H1 (cell line): ENCODE results near the gene TSSK6. TPM values are rescaled to one million over a fixed set of nuclear protein-coding genes. Genes with fewer than 3 reads are reported as not detected.

Experiments
- CTCF ChIA-PET: fragments of 300-600 bp; sonication (Branson Sonifier 250); formaldehyde crosslinking; loops from one replicate; lab custom pipeline; 2021; ENCODE audit not compliant: partially characterized antibody; lab: Charles Lee
- POLR2A ChIA-PET: fragments of 300-600 bp; sonication (Branson Sonifier 250); formaldehyde crosslinking; loops from one replicate; lab custom pipeline; 2021; ENCODE audit warnings: inconsistent platforms; ENCODE audit not compliant: partially characterized antibody; lab: Charles Lee
- DNase-seq, 2 experiments: peaks; one replicate each; pipeline versions ENCODE4 v3.0.0 to v3.0.0-alpha.2; 2010 to 2022; ENCODE audit warnings: low spot score in 2 of 2, low read depth in 1 of 2, mixed read lengths in 1 of 2
- FAIRE-seq: peaks from 2 replicates; lab custom pipeline; 2011; peaks lifted over from hg19 to GRCh38; lab: Jason Lieb, UNC
- H2AFZ ChIP-seq: 2 replicates; pipeline ENCODE4 v1.8.1; 2012; ENCODE audit warnings: low read length, inconsistent platforms
- H2AK5ac ChIP-seq: 2 replicates; pipeline ENCODE4 v1.6.1; 2013; ENCODE audit warnings: low read depth, low read length
- H2BK120ac ChIP-seq: replicated peaks from 2 replicates; pipeline ENCODE3; 2013; ENCODE audit warnings: low read depth, low read length, inconsistent platforms
- H2BK12ac ChIP-seq: 2 replicates; pipeline ENCODE4 v1.6.1; 2013; ENCODE audit warnings: low read depth, low read length
- H2BK15ac ChIP-seq: 2 replicates; pipeline ENCODE4 v1.6.1; 2013; ENCODE audit warnings: low read length
- H2BK20ac ChIP-seq: 2 replicates; pipeline ENCODE4 v1.6.1; 2013; ENCODE audit warnings: low read length
- H2BK5ac ChIP-seq: 2 replicates; pipeline ENCODE4 v1.6.1; 2013; ENCODE audit warnings: low read depth, low read length
- H3K14ac ChIP-seq: 2 replicates; pipeline ENCODE4 v1.6.1; 2013; ENCODE audit warnings: inconsistent platforms; ENCODE audit not compliant: insufficient read length
- H3K18ac ChIP-seq: 2 replicates; pipeline ENCODE4 v1.6.1; 2013; ENCODE audit warnings: low read length; ENCODE audit errors: extremely low read depth
- H3K23ac ChIP-seq: 2 replicates; pipeline ENCODE4 v1.6.1; 2013; ENCODE audit warnings: inconsistent platforms; ENCODE audit not compliant: insufficient read length
- H3K23me2 ChIP-seq: 2 replicates; pipeline ENCODE4 v1.6.1; 2013; ENCODE audit warnings: low read depth, low read length
- H3K27ac ChIP-seq: 2 replicates; pipeline ENCODE4 v1.6.1; 2011; ENCODE audit warnings: low read depth, low read length, inconsistent platforms
- H3K27me3 ChIP-seq, 4 experiments: replicated peaks in 1 of 4; 1 replicate in 1 of 4; 2 replicates in 3 of 4; pipeline versions ENCODE4 v1.6.1 to v1.8.1; 2011 to 2013; ENCODE audit warnings: low read length in 3 of 4, mild to moderate bottlenecking in 3 of 4, inconsistent platforms in 2 of 4, mixed read lengths in 2 of 4, moderate library complexity in 1 of 4; ENCODE audit not compliant: control insufficient read depth in 3 of 4, insufficient read depth in 3 of 4; ENCODE audit errors: extremely low read depth in 1 of 4
- H3K36me3 ChIP-seq, 4 experiments: 2 replicates each; pipeline versions ENCODE4 v1.6.1 to v1.8.1; 2011 to 2013; ENCODE audit warnings: mild to moderate bottlenecking in 4 of 4, low read length in 3 of 4, moderate library complexity in 2 of 4, control low read depth in 1 of 4, inconsistent platforms in 1 of 4; ENCODE audit not compliant: insufficient read depth in 4 of 4, control insufficient read depth in 2 of 4
- H3K4ac ChIP-seq: replicated peaks from 2 replicates; pipeline ENCODE3; 2013; ENCODE audit warnings: low read length, low read depth, mixed read lengths, inconsistent platforms; ENCODE audit not compliant: insufficient read length
- H3K4me1 ChIP-seq, 4 experiments: replicated peaks in 1 of 4; 1 replicate in 1 of 4; 2 replicates in 3 of 4; pipeline versions ENCODE4 v1.6.1 to v1.8.1; 2011 to 2013; ENCODE audit warnings: low read length in 3 of 4, inconsistent platforms in 2 of 4, mixed read lengths in 1 of 4; ENCODE audit not compliant: insufficient read depth in 4 of 4, control insufficient read depth in 3 of 4
- H3K4me2 ChIP-seq, 2 experiments: 2 replicates each; pipeline versions ENCODE4 v1.6.1 to v1.8.1; 2011 to 2013; ENCODE audit warnings: low read depth in 2 of 2, low read length in 2 of 2, control low read depth in 1 of 2, inconsistent platforms in 1 of 2, mild to moderate bottlenecking in 1 of 2; ENCODE audit not compliant: insufficient read depth in 1 of 2
- H3K4me3 ChIP-seq, 4 experiments: fragments of 200-600, 300-600 bp in 1 of 4; sonication (generic), shearing (Covaris generic), sonication (Bioruptor Twin) in 1 of 4; 2 replicates each; pipeline versions ENCODE4 v1.5.1 to v1.8.1; 2011 to 2016; ENCODE audit warnings: low read length in 4 of 4, low read depth in 3 of 4, control low read depth in 2 of 4, inconsistent platforms in 2 of 4, mild to moderate bottlenecking in 2 of 4, mixed read lengths in 1 of 4, moderate library complexity in 1 of 4; ENCODE audit not compliant: insufficient read depth in 2 of 4; ENCODE audit errors: extremely low read depth in 1 of 4
- H3K56ac ChIP-seq: replicated peaks from 2 replicates; pipeline ENCODE3; 2013; ENCODE audit warnings: low read depth, mild to moderate bottlenecking, mixed read lengths, low read length, inconsistent platforms; ENCODE audit not compliant: insufficient read length
- H3K79me1 ChIP-seq: 2 replicates; pipeline ENCODE4 v1.6.1; 2013; ENCODE audit warnings: low read depth, low read length, control low read depth
- H3K79me2 ChIP-seq, 2 experiments: 2 replicates each; pipeline versions ENCODE4 v1.6.1 to v1.8.1; 2012 to 2013; ENCODE audit warnings: low read length in 2 of 2, mild to moderate bottlenecking in 2 of 2, inconsistent platforms in 1 of 2; ENCODE audit not compliant: insufficient read depth in 2 of 2, control insufficient read depth in 1 of 2
- H3K9ac ChIP-seq, 4 experiments: replicated peaks in 1 of 4; 1 replicate in 1 of 4; 2 replicates in 3 of 4; pipeline versions ENCODE4 v1.6.1 to v1.8.1; 2011 to 2013; ENCODE audit warnings: low read depth in 3 of 4, low read length in 3 of 4, control low read depth in 2 of 4, mild to moderate bottlenecking in 2 of 4, moderate library complexity in 2 of 4, inconsistent platforms in 1 of 4; ENCODE audit errors: extremely low read depth in 1 of 4
- H3K9me3 ChIP-seq, 2 experiments: 2 replicates each; pipeline versions ENCODE4 v1.6.1 to v1.8.1; 2012 to 2013; ENCODE audit warnings: mild to moderate bottlenecking in 2 of 2, moderate library complexity in 2 of 2, control low read depth in 1 of 2, inconsistent platforms in 1 of 2, low read depth in 1 of 2, low read length in 1 of 2, mixed read lengths in 1 of 2; ENCODE audit not compliant: insufficient read depth in 2 of 2
- H4K20me1 ChIP-seq, 2 experiments: replicated peaks in 1 of 2; 2 replicates each; pipeline versions ENCODE3 to v1.8.1; 2011 to 2013; ENCODE audit warnings: inconsistent platforms in 2 of 2, low read length in 2 of 2, mild to moderate bottlenecking in 1 of 2; ENCODE audit not compliant: insufficient read depth in 2 of 2, control insufficient read depth in 1 of 2
- H4K5ac ChIP-seq: 2 replicates; pipeline ENCODE4 v1.6.1; 2013; ENCODE audit warnings: low read length, low read depth, mixed read lengths, inconsistent platforms; ENCODE audit not compliant: insufficient read length
- H4K8ac ChIP-seq: 2 replicates; pipeline ENCODE4 v1.8.0; 2013; ENCODE audit warnings: mild to moderate bottlenecking, moderate library complexity, low read length, inconsistent platforms; ENCODE audit not compliant: insufficient read depth; ENCODE audit errors: extremely low read depth
- H4K91ac ChIP-seq: replicated peaks from 2 replicates; pipeline ENCODE3; 2013; ENCODE audit warnings: low read length, mixed read lengths, inconsistent platforms; ENCODE audit not compliant: insufficient read length
- GABPA ChIP-seq: IDR thresholded peaks from 2 replicates; pipeline ENCODE4 v1.6.1; 2011; ENCODE audit warnings: mild to moderate bottlenecking, low read length, moderate library complexity, borderline replicate concordance; ENCODE audit not compliant: insufficient read depth
- HDAC2 ChIP-seq, 2 experiments: fragments of 300-600 bp in 1 of 2; sonication (generic) in 1 of 2; IDR thresholded peaks; 2 replicates each; pipeline ENCODE4 v1.6.1; 2011 to 2012; ENCODE audit warnings: low read depth in 2 of 2, low read length in 2 of 2, mild to moderate bottlenecking in 2 of 2, moderate library complexity in 2 of 2, borderline replicate concordance in 1 of 2, inconsistent platforms in 1 of 2
- RAD21 ChIP-seq, 2 experiments: IDR thresholded peaks in 1 of 2; conservative IDR thresholded peaks in 1 of 2; 2 replicates each; pipeline ENCODE4 v1.6.1; 2011; ENCODE audit warnings: low read depth in 2 of 2, low read length in 2 of 2, improper control_type of control experiment in 1 of 2, inconsistent platforms in 1 of 2, mild to moderate bottlenecking in 1 of 2, moderate library complexity in 1 of 2
- WGBS, 2 experiments: shearing (Covaris generic) in 1 of 2; methylation state at CpG; one replicate each; pipeline versions ENCODE4 v1.1.6 to v1.1.7; 2013 to 2015; ENCODE audit warnings: low lambda C conversion rate in 2 of 2, mixed read lengths in 2 of 2, inconsistent platforms in 1 of 2, low coverage in 1 of 2, missing lambda C conversion rate in 1 of 2; ENCODE audit not compliant: insufficient replicate concordance in 2 of 2, insufficient coverage in 1 of 2, insufficient read length in 1 of 2; ENCODE audit errors: extremely low coverage in 1 of 2, missing lambda C conversion rate in 1 of 2; 5-methylcytosine and 5-hydroxymethylcytosine counted together
- polyA plus RNA-seq, 7 experiments: library from polyadenylated mRNA; depleted of rRNA in 3 of 7; stranded (reverse) in 5 of 7; unstranded in 2 of 7; fragments of >200 nt in 5 of 7; fragments of 200-250 nt in 2 of 7; gene quantifications; 1 replicate in 5 of 7; 2 replicates in 1 of 7; 4 replicates in 1 of 7; pipeline versions ENCODE4 v1.2.1 to v1.2.3, GENCODE V29; 2011 to 2013; ENCODE audit warnings: missing spikeins in 2 of 7, mixed read lengths in 2 of 7
- total RNA-seq: library from RNA; stranded (reverse); fragmentation: NEBNext Ultra II Directional; extraction: Animal tissue kit (Norgen Biotek cat#: 25700); gene quantifications from 2 replicates; pipeline ENCODE4 v1.2.1, GENCODE V29; 2021
- TF ChIP-seq, protein P1 (sequence below), 3 experiments: IDR thresholded peaks; 1 replicate in 2 of 3; 2 replicates in 1 of 3; pipeline versions ENCODE4 v1.5.1 to v1.6.1; 2011; ENCODE audit warnings: low read length in 3 of 3, mild to moderate bottlenecking in 3 of 3, inconsistent platforms in 2 of 3, low read depth in 1 of 3, moderate library complexity in 1 of 3; ENCODE audit not compliant: insufficient read depth in 1 of 3; ENCODE audit errors: control extremely low read depth in 1 of 3

The TSSK6 gene
- total and polyA plus RNA-seq, 2 of the 8 experiments (the other 6 are each of a cell fraction or from before 2014, with no cell fraction given): 3.6 to 7.8 TPM

- WGBS, 2 experiments: 87% methylated on average over 14 of the region's 17 CpGs; no CpG with 5 or more reads in 1 of the 2 experiments
- H3K4me3 ChIP-seq: no peak overlapping the region
- no peak overlapping the region for H2AFZ ChIP-seq
- H3K79me2 ChIP-seq: no peaks in the 10 kb centered on the region
- no peaks in the 10 kb centered on the region for H3K9me3 ChIP-seq
- no peak overlapping the region for H3K14ac ChIP-seq
- no peak overlapping the region for H2BK120ac ChIP-seq
- no peak overlapping the region; a peak in 1 of 7 replicates for H3K9ac ChIP-seq
- POLR2A ChIA-PET: interaction anchor here (0.8 to 0.9 kb wide), 2 partner anchors 30 to 90 kb away, joined by 3 read pairs; no protein-coding TSS in a partner anchor
- H3K18ac ChIP-seq: no peak overlapping the region
- no peak overlapping the region for H3K23ac ChIP-seq
- no peaks in the 10 kb centered on the region for H3K79me1 ChIP-seq
- H3K4me2 ChIP-seq: no peak overlapping the region
- H2BK5ac ChIP-seq: 0 out of 2 replicates have a peak overlapping the region, but pooled peaks have one; percentile 12
- no peak overlapping the region for H3K4ac ChIP-seq
- no peaks in the 10 kb centered on the region for H3K27me3 ChIP-seq
- FAIRE-seq: no peak
- H4K91ac ChIP-seq: no peak overlapping the region
- no peak overlapping the region for H2BK20ac ChIP-seq
- no peak overlapping the region for H3K56ac ChIP-seq
- H4K5ac ChIP-seq: no peak overlapping the region
- no peak overlapping the region for H2BK15ac ChIP-seq
- H3K23me2 ChIP-seq: no peaks in the 10 kb centered on the region
- peak in 1 of 2 experiments; percentile 53 for DNase-seq
- H4K8ac ChIP-seq: peak overlapping the region; percentile 77
- H3K36me3 ChIP-seq: no peaks in the 10 kb centered on the region
- no peak overlapping the region for H3K27ac ChIP-seq
- H2AK5ac ChIP-seq: no peak overlapping the region
- no peak overlapping the region for H2BK12ac ChIP-seq
- TF ChIP-seq HDAC2 (IDR thresholded peaks at IDR 0.05; ENCODE audit: borderline replicate concordance in 1 of 2, low read depth in 2 of 2, low read length in 2 of 2) (no peak), GABPA (no peak), RAD21 (IDR thresholded peaks at IDR 0.05 in 1 of 2, conservative IDR thresholded peaks at IDR 0.05 in 1 of 2; ENCODE audit: low read depth in 2 of 2, low read length in 2 of 2) (peak; percentile 57 to 67)
- TF ChIP-seq, protein P1, sequence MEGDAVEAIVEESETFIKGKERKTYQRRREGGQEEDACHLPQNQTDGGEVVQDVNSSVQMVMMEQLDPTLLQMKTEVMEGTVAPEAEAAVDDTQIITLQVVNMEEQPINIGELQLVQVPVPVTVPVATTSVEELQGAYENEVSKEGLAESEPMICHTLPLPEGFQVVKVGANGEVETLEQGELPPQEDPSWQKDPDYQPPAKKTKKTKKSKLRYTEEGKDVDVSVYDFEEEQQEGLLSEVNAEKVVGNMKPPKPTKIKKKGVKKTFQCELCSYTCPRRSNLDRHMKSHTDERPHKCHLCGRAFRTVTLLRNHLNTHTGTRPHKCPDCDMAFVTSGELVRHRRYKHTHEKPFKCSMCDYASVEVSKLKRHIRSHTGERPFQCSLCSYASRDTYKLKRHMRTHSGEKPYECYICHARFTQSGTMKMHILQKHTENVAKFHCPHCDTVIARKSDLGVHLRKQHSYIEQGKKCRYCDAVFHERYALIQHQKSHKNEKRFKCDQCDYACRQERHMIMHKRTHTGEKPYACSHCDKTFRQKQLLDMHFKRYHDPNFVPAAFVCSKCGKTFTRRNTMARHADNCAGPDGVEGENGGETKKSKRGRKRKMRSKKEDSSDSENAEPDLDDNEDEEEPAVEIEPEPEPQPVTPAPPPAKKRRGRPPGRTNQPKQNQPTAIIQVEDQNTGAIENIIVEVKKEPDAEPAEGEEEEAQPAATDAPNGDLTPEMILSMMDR (IDR thresholded peaks at IDR 0.05; ENCODE audit: control extremely low read depth in 1 of 3, insufficient read depth in 1 of 3, low read depth in 1 of 3, low read length in 3 of 3): peak; percentile 48 to 68 (median 62); a peak in 3 of 4 replicates
- CTCF ChIA-PET: interaction anchor here (0.9 to 20.0 kb wide), 10 partner anchors 13 to 97 kb away, joined by 3 to 223 read pairs (median 4); partner anchors contain the start of gene GMIP
- H3K4me1 ChIP-seq: peaks cover 0 to 4% (median 0%) of the 10 kb centered on the region in 4 experiments; a peak in 2 of 7 replicates
- no peaks in the 10 kb centered on the region for H4K20me1 ChIP-seq
Observed at GRCh38 chr19:19562665-19563347, 47.5 kb upstream of the TSSK6 start.
